ENCODE data around the gene NFATC4.

DNA sequence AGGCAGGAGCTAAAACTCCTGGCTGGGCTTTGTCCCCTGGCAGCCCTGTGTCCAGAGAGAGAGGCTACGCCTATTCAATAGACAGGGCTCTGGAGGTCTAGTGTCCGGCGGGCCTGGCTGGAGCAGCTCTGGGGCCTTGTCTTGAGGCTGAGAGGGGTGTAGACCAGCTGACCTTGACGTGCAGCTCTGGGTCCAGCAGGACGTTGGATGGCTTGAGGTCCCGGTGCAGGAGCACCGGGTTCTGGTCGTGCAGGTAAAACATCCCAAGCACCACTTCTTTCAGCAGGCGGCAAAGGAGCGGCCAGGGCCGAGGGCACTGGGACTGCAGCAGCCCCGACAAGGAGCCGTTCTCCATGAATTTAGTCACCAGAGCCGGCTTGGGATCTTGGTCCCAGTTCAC, 29.1 kb upstream of the NFATC4 start:
- TF ChIP-seq CTCF (IDR thresholded peaks at IDR 0.05) (no peak), POLR2A (IDR thresholded peaks at IDR 0.05) (no peak)
